GM12864 (cell line): ENCODE results near the gene TNC.

ENCODE experiments used
- DNase-seq: peaks from one replicate; pipeline ENCODE4 v3.0.0-alpha.2; 2011; ENCODE audit warnings: low read depth
- H3K4me3 ChIP-seq: 2 replicates; pipeline ENCODE4 v1.5.1; 2011; ENCODE audit warnings: mild to moderate bottlenecking, low read depth, low read length, control low read depth
- TF ChIP-seq, protein P1 (sequence below): IDR thresholded peaks from 2 replicates; pipeline ENCODE4 v1.5.1; 2011; ENCODE audit warnings: low read depth, mild to moderate bottlenecking, moderate library complexity, low read length, control low read depth, inconsistent platforms; ENCODE audit errors: missing control alignments

The TNC gene

GRCh38 chr9:114973216-114973615 is 144.7 kb downstream of the TNC start:
- no peak overlapping the region for H3K4me3 ChIP-seq
- no peak for DNase-seq
- TF ChIP-seq, protein P1, sequence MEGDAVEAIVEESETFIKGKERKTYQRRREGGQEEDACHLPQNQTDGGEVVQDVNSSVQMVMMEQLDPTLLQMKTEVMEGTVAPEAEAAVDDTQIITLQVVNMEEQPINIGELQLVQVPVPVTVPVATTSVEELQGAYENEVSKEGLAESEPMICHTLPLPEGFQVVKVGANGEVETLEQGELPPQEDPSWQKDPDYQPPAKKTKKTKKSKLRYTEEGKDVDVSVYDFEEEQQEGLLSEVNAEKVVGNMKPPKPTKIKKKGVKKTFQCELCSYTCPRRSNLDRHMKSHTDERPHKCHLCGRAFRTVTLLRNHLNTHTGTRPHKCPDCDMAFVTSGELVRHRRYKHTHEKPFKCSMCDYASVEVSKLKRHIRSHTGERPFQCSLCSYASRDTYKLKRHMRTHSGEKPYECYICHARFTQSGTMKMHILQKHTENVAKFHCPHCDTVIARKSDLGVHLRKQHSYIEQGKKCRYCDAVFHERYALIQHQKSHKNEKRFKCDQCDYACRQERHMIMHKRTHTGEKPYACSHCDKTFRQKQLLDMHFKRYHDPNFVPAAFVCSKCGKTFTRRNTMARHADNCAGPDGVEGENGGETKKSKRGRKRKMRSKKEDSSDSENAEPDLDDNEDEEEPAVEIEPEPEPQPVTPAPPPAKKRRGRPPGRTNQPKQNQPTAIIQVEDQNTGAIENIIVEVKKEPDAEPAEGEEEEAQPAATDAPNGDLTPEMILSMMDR, result no peak

DNA sequence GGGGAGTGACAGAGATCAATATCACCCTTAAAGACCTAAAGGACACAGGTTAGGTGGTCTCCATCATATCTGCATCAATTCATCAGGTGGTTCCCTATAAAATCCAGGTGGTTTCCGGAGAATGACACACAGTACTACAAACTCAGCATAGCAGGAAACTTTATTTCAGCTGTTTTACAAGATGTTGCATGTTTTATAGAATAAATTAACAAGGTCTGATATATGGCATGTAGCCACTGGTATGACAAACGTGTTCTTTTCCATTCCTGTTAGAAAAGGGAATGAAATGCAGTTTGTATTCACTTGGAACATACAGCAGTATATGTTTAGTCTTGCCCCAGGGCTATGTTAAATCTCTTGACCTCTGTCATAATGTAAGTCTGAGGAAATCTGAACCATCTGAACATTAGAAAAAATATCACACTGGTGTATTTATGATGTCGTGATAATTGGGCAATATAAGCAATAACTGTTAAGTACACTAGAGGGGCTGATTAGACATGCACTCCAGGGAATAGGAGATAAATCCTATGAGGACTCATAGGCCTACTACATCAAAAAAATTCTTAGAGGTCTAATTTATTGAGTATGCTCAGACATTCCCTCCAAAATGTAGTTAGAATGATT is 145.3 kb downstream of the TNC start:
- TF ChIP-seq, protein P1, result no peak
- DNase-seq, result no peak
- no peak overlapping the region for H3K4me3 ChIP-seq
